ENCODE results near the gene DPP6.
"Not testable (repeated sequence)": the region's sequence is repeated elsewhere in the genome, so short reads cannot be mapped to it uniquely, and the experiment has no call there.

The DPP6 gene

GRCh38 chr7:154919344-154920225 lies 867.4 kb downstream of the DPP6 start:
- no peak for DNase-seq

DNA sequence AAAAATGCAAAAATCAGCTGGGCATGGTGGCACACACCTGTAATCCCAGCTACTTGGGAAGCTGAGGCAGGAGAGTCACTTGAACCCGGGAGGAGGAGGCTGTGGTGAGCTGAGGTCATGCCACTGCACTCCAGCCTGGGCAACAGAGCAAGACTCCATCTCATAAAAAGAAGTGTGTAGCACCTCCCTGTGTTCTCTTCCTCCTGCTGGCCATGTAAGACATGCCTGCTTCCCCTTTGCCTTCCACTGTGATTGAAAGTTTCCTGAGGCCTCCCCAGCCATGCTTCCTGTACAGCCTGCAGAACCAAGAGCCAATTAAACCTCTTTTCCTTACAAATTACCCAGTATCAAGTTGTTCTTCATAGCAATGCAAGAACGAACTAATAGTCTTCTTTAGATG lies 870.3 kb downstream of the DPP6 start:
- DNase-seq, result not testable (repeated sequence)

GRCh38 chr7:154927624-154928125 lies 875.5 kb downstream of the DPP6 start:
- DNase-seq, result peak; percentile 55

GRCh38 chr7:154928136-154929005 lies 876.2 kb downstream of the DPP6 start:
- DNase-seq, result peak; percentile 41

DNA sequence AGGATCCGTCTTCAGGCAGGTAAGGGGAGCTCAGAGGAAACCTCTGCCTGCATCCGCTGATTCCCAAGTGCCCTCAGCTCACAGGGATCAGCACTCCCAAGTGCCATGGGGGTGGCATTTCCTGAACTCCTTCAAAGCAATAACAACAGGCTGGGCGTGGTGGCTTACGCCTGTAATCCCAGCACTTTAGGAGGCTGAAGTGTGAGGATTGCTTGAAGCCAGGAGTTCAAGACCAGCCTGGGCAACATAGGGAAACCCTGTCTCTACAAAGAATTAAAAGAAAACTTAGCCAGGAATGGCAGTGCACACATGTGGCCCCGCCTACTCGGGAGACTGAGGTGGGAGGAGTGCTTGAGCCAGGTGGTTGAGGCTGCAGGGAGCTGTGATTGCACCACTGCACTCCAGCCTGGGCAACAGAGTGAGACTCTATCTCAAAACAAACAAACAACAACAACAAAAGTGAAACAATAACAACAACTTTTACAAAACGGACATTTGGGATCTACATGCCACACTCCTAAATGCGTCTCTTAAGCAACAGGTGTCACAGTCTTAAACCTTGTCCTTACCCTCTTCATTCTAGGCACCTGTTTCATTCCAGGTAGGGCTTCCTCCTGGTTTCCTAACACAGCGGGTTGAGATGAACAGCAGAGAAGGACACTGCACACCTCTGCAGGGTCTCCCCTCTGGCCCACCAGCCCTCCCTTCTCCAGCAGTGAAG lies 877.0 kb downstream of the DPP6 start:
- DNase-seq, result no peak

- no peak for DNase-seq
These were observed 879.7 kb downstream of the DPP6 start for GRCh38 chr7:154931906-154932305.

DNA sequence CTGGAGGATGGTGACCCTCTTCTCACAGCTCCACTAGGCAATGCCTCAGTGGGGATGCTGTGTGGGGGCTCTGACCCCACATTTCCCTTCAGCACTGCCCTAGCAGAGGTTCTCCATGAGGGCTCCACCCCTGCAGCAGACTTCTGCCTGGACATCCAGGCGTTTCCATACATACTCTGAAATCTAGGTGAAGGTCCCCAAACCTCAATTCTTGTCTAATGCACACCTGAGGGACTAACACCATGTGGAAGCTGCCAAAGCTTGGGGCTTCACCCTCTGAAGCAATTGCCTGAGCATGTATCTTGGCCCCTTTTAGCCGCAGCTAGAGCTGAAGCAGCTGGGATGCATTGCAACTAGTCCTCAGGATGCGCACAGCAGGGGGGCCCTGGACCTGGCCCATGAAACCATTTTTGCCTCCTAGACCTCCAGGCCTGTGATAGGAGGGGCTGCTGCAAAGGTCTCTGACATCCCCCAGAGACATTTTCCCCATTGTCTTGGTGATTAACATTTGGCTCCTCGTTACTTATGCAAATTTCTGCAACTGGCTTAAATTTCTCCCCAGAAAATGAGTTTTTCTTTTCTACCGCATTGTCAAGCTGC lies 882.3 kb downstream of the DPP6 start:
- not testable (repeated sequence) for DNase-seq

DNA sequence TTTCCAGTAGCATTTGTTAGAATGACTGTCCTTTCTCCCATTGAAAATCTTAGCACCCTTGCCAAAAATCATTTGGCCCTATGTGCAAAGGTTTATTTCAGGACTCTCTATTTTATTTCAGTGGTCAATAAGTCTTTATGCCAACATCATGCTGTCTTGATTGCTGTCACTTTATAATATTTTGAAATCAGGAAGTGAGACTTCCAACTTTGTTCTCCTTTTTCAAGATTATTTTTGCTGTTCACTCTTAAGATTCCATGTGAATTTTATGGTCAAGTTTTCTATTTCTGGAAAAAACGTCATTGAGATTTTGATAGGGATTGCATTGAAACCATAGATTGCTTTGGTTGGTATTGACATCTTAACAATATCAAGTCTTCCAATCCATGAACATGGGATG lies 885.6 kb downstream of the DPP6 start:
- no peak for DNase-seq

DNA sequence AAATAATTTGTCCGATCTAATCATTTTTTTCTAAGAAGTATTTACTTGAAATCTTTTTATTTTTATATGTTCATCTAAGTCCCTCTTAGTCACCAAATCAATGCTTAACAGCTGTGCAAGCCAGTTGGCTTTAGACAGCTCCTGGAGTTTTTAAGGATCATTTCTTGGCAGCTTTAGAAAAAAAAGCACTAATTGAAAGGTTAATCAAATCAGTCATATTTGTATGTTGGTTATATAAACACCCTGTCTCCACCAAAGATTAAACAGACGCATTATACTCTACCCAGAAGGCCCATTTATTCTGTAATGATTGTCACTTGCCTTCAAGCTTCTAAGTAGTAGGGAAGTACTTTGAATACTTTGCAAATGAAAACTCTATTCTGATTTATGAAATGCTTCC lies 890.5 kb downstream of the DPP6 start:
- no peak for DNase-seq
